GM18909 (cell line): ENCODE data around the gene SART1.

Source experiments
- ATAC-seq: cut with Tn5 transposase; IDR thresholded peaks from one replicate; pipeline ENCODE4 v1.9.1; 2021; ENCODE audit warnings: mild to moderate bottlenecking; ENCODE audit not compliant: unreplicated experiment, poor library complexity

Gene SART1

DNA sequence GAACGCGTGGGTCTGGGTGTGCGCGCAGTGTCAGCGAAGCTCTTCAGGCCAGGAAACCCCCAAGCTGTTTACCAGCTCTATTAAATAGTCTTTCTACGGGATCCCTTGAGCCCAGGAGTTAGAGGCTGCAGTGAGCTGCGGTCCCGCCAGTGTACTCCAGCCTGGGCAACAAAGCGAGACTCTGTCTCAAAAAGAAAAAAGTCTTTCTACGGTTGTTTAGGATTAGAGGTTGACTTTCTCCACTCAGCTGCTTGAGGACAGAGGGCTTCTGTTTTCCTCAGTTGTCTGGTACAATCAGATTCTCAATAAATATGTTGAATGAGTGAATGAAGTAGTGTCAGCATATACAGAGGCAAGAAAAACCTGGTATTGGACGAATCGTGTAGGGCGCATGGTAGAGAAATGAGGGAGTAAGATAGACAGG lies 619 bp downstream of the SART1 start:
- ATAC-seq: no peak

DNA sequence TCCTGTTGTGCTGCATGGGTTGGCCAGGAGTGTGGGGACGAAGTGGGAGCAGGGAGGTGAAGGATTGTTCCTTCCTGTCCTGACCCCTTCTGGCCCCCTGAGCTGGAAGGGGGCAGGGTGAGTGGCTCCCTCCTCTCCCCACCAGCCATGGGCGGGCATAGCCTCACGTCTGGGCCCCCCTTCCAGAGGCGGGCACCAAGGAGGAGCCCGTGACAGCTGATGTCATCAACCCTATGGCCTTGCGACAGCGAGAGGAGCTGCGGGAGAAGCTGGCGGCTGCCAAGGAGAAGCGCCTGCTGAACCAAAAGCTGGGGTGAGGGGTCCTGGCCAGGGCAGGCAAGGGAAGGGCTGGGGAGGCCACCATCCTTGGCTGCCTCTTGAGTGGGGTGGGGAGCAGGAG lies 3.4 kb downstream of the SART1 start:
- no peak for ATAC-seq

DNA sequence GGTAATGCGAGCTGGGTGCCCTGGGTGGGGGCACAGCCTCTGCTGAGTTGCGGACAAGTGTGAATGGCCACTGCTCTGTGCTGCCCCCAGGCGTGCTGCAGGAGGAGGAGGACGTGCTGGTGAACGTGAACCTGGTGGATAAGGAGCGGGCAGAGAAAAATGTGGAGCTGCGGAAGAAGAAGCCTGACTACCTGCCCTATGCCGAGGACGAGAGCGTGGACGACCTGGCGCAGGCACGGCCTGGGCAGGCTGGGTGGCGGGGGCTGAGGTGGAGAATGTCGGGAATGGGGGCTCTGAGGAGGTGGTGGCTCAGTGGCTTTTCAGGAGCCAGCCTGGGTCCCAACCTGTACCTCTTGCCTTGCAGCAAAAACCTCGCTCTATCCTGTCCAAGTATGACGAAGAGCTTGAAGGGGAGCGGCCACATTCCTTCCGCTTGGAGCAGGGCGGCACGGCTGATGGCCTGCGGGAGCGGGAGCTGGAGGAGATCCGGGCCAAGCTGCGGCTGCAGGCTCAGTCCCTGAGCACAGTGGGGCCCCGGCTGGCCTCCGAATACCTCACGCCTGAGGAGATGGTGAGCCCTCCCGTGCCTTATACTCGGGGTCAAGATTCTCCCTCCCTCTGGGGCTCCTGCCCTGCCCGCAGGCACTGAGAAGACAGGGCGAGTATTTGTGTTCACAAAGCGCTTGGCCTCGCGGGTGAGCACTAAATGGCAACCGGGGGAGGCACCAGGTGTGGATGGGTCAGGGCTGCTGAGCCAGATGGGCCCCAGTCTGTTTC lies 4.6 kb downstream of the SART1 start:
- ATAC-seq: no peak

DNA sequence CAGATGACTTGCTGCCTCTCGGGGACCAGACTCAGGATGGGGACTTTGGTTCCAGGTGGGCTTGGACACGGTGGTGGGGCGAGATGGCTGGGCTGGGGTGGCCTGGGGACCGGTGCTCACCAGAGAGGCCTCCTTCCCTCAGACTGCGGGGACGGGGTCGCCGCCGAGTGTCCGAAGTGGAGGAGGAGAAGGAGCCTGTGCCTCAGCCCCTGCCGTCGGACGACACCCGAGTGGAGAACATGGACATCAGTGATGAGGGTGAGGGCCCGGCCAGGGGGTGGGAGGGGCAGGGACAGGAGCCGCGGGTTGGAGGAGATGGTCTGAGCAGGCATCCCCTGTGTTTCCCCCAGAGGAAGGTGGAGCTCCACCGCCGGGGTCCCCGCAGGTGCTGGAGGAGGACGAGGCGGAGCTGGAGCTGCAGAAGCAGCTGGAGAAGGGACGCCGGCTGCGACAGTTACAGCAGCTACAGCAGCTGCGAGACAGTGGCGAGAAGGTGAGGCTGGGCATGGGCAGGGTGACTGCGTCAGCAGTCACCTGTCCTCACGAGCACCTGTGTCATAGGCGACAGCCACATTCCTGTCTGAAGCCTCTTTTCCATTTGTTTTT lies 5.9 kb downstream of the SART1 start:
- no peak for ATAC-seq

DNA sequence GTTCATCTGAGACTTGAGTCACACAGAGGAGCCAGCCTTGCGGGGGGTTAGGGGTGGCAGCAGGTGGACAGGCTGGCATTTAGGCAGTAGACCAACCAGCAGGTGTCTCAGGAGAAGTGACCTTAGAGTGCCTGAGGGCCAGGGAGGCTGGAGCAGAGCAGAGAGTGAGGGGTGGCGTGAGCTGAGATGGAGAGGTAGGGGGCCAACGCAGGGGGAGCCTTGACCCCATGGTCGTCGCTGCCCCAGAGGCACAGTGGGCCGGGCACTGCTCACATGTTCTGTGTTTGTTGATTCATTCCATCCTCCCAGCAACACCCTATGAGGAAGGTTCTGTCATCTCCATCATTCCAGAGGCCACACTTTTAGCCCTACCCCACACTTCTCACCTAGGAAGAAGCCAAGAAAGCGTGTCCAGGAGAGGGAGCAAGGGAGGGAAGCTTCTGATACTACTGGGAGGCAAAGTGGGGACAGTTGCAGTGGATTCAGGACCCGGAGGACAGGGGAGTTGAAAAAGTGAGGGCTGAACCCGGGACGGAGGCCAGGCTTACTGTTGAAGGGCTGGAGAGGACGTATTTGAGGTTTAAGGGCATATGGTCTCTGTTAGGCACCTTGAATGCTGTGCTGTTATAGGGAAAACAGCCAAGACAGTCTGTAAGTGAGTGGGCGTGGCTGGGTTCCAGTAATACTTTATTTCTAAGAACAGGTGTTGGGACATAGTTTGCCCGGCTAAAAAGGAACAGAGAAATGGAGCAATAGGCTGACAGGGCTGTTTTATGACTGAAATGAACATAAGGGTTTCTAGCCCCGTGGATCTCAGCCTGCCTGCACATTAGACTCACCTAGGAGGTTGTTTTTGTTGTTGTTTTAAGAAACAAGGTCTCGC lies 7.3 kb downstream of the SART1 start:
- no peak for ATAC-seq

DNA sequence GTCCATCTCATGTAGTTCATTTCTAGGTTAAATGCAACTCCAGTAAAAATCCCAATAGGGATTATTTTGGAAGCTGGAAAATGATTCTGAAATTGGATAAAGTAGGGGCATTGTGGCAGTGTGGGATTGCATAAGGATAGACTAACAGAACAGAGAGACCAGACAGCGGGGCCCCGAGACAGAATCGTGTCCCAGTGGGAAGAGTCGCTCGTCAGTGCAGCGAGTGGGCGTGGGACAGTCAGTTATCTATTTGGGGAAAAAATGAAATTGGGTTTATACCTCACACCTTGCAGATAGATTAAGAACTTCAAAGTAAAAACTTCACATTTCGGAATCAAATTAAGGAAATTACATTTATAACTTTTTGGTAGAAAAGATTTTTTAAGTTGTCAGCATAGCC lies 10.6 kb downstream of the SART1 start:
- ATAC-seq: no peak

DNA sequence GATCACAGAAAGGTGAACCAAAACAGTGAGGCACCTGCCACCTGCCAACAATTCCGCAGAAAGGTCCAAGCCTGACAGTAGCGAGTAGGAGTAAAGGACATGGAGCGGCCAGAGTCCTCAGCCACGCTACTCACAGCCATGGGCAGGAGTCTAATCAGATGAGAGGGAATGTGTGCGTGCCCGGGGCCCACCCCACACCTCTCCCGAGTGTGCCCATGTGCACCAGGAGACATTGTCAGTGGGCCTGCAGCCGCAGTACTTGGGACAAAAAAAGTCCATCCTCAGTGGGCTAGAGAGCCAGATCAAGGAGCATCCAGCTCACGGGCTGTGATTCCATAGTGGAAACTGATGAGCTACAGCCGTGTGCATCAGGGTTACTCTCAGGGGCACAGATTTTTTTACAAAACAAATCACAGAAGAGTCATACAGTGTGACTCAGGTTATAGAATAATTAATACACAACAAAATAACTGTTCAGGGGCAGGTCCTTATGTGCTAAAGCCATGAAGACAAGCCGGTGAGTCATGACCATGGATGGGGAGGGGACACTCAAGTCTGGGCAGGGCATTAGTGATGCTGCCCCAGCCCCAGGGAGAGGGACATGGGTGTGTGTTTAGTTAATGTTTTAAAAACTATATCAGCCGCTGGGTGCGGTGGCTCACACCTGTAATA lies 12.0 kb downstream of the SART1 start:
- ATAC-seq: no peak

DNA sequence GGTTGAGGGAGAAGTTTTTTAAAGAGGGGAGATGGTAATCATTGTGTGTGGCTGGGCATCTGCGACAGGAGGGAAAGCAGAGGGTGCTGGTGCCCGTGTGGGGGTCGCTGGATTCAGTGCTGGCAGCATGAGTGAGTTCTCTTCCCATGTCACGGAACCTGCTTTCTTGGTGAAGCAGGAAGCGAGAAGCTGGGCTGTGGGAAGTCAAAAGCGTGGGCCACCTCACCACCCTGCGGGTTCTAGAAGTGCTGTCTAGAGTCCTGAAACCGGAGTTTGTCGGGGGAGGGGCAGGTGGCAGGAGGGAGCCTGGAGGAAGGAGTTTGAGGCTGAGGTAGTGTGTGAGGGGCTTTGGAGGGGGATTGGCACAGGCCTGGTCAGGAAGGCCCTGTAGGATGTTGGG lies 14.2 kb downstream of the SART1 start:
- no peak for ATAC-seq

DNA sequence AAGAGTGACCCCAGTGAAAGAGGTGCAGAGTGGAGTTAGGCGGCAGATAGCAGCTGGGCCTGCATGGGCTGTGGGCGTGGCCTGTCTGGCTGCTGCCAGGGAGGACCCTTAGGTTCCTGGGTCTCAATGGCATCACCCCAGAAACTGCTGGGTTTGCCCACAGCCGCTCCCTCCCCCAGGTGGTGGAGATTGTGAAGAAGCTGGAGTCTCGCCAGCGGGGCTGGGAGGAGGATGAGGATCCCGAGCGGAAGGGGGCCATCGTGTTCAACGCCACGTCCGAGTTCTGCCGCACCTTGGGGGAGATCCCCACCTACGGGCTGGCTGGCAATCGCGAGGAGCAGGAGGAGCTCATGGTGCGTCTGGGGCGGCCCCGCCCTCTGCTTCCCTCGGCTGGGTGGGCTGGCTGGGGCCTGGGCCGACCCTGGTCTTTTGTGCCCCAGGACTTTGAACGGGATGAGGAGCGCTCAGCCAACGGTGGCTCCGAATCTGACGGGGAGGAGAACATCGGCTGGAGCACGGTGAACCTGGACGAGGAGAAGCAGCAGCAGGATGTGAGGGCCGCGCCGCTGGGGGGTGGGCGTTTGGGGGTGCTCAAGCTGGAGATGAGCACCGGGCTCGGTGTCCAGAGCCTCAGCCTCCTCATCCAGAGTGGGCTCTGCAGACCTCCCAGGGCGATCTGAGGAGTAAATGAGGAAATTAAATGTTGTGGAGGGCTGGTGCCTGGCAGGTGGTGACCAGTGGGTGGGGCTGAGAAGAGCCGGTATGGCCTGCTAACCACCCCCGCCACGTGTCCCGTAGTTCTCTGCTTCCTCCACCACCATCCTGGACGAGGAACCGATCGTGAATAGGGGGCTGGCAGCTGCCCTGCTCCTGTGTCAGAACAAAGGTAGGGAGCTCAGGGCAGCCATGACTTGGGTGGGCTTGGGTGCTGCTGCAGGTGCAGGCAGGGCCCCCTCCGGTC lies 15.0 kb downstream of the SART1 start:
- ATAC-seq: no peak

DNA sequence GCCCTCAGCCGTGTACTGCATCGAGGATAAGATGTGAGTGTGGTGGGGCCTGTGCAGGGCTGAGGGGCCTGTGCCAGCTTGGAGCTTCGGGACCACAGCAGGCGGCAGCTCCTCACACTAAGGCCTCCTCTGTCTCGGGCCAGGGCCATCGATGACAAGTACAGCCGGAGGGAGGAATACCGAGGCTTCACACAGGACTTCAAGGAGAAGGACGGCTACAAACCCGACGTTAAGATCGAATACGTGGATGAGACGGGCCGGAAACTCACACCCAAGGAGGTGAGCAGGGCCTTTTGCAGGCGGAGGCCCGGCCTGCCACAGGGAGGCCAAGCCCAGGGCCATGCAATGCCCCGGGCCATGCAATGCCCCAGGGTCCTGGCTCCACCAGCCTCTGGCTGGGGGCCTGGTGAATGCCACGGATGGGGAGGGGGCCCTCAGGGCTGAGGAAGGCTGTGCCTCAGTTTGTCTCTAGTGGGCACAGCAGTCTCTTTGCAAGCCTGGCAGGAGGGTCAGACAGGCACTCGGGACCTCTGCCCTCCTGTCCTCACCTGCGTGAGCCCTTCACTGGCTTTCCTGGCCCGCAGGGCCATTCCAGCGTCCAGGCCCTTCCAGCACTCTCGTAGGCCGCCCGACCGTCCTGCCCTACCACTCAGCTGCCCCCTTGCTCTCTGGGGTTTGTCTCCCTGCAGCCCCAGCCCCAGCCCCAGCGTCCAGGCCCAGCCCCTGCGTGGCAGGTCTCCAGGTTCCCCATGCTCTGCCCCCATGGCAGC lies 16.3 kb downstream of the SART1 start:
- no peak for ATAC-seq

DNA sequence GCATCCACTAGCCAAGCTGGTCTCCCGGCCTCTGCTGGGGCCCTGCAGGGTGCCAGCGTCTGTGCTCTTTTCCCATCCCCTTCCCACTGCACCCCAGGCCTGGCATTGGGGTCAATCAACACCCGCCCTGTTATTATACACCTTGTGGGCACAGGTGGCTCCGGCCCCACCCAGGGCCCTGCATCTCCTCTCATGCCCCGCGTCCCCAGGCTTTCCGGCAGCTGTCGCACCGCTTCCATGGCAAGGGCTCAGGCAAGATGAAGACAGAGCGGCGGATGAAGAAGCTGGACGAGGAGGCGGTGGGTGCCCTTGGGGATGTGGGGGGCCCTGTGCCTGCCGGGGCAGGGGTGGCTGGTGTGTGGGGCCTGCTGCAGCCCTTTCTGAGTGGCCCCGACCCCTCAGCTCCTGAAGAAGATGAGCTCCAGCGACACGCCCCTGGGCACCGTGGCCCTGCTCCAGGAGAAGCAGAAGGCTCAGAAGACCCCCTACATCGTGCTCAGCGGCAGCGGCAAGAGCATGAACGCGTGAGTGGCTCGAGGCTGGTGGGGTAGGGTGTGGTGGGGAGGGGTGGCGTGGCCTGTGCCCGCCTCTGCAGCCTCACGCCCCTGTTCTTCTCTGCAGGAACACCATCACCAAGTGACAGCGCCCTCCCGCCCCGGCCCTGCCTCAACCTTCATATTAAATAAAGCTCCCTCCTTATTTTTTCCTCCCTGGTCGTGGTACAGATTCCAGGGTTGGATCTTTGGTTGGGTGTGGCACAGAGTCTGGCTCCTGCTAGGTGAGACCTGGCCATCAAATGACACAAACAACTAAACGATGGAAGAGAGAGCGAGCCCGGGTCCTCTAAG lies 17.1 kb downstream of the SART1 start:
- no peak for ATAC-seq

DNA sequence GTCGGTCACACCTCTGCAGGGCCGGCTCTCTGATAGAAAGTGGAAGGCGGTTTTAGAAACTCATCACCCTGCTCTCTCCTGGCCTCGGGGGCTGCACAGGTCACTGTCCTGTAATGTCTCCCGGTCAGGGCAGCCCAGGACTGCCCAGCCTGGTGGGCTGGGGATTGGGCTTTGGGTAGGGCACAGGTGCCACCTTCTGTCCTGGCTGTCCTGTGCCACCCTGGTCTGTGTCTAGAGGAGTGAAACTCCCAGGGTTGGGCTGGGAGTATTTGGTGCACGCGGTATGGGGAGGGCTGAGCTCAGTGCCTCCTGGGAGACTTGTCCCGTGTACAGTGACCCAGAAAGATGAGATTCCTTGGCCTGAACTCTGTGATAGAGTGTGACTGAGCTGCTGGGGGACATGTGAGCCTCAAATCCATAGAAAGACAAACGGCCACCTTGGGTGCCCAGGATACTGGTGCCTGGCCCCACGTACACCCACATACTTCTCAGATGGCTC lies 17.8 kb downstream of the SART1 start:
- no peak for ATAC-seq

DNA sequence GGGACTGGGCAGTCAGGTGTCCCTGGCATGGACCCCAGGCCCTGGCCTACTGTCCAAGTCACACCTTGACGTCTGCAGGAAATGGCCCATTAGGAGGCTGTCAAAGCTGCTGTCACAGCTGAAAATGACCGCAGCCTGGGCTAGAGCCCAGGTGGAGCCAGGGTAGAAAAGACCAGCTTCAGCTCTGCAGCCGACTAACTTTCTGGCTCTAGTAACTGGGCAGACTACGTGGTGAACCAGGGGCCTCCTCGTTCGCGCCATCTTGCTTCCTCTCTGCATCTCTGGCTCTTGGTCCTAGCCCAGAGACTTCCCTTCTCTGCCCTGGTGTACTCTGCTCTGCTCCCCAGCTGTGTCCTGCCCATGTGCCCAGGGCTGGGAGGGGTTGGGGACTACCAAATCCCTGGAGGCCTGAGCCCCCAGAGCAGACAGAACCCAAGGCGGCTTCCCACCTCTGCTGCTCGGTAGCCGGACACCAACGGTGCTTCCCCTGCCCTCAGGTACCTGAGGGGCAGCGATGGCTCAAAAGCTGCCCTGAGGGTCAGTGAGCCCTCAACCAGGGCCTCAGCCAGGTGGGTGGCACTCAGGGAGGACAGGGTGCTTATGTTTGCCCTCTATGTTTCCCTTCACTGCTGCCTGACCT lies 19.7 kb downstream of the SART1 start:
- no peak for ATAC-seq

DNA sequence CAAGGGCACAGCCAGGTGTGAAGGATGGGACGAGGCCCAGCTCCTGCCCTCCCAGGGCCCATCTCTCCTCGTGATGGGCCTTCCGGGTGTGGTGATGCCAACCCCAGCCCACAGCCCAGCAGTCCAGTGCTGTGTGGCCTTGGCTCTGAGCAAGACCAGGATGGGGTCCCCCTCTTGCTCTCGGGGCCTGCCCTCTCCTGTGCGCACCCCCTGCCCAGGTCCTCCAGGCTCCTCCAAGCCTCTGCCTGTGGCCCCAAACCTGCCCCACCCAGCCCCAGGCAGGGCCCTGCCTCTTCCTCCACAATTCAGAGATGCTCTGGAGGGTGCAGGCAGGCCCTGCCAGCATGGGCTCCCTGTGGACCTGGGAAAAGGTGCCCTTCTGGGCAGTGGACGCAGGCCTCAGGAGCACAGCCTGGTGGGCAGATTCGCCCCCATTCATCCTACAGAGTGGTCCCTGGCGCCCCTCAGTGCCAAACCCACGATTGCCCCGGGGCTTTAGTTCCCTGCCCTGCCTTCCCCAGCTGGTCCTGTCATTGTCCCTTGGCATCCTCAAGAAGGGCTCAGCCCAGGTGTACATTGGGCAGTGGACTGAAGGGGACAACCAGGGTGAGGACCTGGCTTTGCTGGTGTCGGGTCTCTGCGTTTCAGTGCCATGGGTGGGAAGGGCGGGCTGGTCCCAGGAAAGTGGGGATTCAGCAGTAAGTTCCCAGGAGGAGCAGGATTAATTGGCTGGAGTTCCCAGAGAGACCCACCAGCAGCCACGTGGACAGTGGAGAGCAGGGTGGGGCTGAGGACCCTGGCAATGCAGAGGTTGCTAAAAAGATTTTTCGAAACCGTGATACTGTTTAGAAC lies 20.7 kb downstream of the SART1 start:
- ATAC-seq: no peak

DNA sequence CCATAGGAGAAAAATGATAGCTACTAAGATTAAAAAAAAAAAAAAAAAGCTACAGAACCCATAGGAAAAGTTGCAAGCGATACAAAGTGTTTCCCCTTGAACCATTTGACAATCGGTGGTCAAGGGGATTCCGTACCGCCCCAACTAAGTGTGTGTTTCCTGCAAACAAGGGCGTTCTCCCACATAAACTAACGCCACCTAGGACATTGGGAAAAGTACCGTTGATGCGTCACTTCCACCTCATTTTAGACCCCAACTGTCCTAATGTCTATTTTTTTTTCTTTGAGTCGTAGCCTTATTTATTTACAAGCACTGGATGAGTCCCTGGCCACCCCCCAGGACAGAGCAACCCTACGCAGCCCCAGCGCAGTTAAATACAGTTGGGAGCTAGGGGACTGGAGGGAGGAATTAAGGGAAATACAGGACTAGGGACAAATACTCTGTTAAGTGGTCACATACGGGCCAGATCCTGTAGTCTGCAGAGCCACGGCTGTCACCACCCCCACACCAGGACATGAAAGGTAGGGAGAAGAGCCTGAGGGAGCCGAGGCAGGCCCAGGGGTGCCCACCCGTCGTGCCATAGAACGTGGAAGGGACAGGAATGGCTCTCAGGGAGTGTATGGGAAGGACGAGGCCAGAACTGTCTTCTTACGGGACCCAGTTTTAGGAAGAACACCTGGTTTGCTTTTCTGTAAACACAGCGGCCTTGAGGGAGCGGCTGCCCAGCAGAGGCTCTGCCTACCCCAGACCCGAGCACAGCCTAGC lies 21.5 kb downstream of the SART1 start:
- ATAC-seq: no peak

DNA sequence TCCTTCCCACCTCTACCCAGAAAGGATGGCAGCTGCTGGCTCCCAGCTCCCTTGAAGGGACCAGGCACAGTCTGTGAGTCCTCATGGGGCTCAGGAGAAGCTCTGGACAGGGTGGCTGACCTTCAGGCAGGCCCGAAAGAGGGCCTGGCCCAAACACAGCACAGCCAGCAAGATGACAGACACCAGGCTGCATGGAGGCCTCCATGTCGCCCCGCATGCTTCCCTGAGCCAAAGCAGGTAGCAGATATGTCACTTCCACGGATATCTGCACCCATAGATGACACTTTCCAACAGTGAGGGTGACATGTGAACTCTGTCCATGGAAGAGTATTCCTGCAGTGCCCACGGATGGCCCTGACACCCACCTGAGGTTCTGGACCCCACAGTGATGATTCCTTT lies 22.1 kb downstream of the SART1 start:
- no peak for ATAC-seq
